DND-41 (cell line): ENCODE data around the gene GLRA3.
"Not testable (repeated sequence)": the region's sequence is repeated elsewhere in the genome, so short reads cannot be mapped to it uniquely, and the experiment has no call there.

Experiments used
- EZH2 ChIP-seq: IDR thresholded peaks from 3 replicates; pipeline ENCODE4 v1.6.1; 2012; ENCODE audit warnings: borderline replicate concordance, low read depth, mild to moderate bottlenecking, moderate library complexity, low read length, inconsistent platforms; ENCODE audit not compliant: severe bottlenecking
- TF ChIP-seq, protein P1 (sequence below): IDR thresholded peaks from 2 replicates; pipeline ENCODE4 v1.5.1; 2012; ENCODE audit warnings: borderline replicate concordance, low read length, moderate library complexity, mild to moderate bottlenecking; ENCODE audit not compliant: poor library complexity, severe bottlenecking; ENCODE audit errors: extremely low read depth

- TF ChIP-seq, protein P1, sequence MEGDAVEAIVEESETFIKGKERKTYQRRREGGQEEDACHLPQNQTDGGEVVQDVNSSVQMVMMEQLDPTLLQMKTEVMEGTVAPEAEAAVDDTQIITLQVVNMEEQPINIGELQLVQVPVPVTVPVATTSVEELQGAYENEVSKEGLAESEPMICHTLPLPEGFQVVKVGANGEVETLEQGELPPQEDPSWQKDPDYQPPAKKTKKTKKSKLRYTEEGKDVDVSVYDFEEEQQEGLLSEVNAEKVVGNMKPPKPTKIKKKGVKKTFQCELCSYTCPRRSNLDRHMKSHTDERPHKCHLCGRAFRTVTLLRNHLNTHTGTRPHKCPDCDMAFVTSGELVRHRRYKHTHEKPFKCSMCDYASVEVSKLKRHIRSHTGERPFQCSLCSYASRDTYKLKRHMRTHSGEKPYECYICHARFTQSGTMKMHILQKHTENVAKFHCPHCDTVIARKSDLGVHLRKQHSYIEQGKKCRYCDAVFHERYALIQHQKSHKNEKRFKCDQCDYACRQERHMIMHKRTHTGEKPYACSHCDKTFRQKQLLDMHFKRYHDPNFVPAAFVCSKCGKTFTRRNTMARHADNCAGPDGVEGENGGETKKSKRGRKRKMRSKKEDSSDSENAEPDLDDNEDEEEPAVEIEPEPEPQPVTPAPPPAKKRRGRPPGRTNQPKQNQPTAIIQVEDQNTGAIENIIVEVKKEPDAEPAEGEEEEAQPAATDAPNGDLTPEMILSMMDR, result not testable (repeated sequence)
- TF ChIP-seq EZH2, result not testable (repeated sequence)
Observed at GRCh38 chr4:174873146-174873545, 44.1 kb upstream of the GLRA3 start.
